Measurements from ENCODE around the gene SP100.

SP100 gene

GRCh38 chr2:230457793-230458192 is 41.8 kb downstream of the SP100 start:
- DNase-seq, result no peak
- Histone ChIP-seq H3K4me1 (no peaks in the 10 kb centered on the region), H3K4me3 (ENCODE audit: low read depth, low read length) (no peak overlapping the region), H3K9me3 (no peaks in the 10 kb centered on the region), H3K36me3 (no peaks in the 10 kb centered on the region), H3K27me3 (no peaks in the 10 kb centered on the region)
- TF ChIP-seq CTCF (IDR thresholded peaks at IDR 0.05; ENCODE audit: low read depth, low read length), result no peak

GRCh38 chr2:230459216-230459615 is 43.2 kb downstream of the SP100 start:
- H3K9me3 ChIP-seq, result no peaks in the 10 kb centered on the region
- H3K36me3 ChIP-seq, result no peaks in the 10 kb centered on the region
- H3K27me3 ChIP-seq, result no peaks in the 10 kb centered on the region
- TF ChIP-seq CTCF (IDR thresholded peaks at IDR 0.05; ENCODE audit: low read depth, low read length), result no peak
- DNase-seq, result no peak
- no peak overlapping the region for H3K4me3 ChIP-seq (ENCODE audit: low read depth, low read length)
- no peaks in the 10 kb centered on the region for H3K4me1 ChIP-seq

GRCh38 chr2:230471074-230471473 is 55.1 kb downstream of the SP100 start:
- no peak for TF ChIP-seq CTCF (IDR thresholded peaks at IDR 0.05; ENCODE audit: low read depth, low read length)
- H3K9me3 ChIP-seq, result peaks cover 2% of the 10 kb centered on the region; the same call in 1 of the 2 replicates
- H3K27me3 ChIP-seq, result no peaks in the 10 kb centered on the region
- no peaks in the 10 kb centered on the region for H3K4me1 ChIP-seq
- H3K4me3 ChIP-seq (ENCODE audit: low read depth, low read length), result no peak overlapping the region
- DNase-seq, result no peak
- H3K36me3 ChIP-seq, result no peaks in the 10 kb centered on the region

- TF ChIP-seq CTCF (IDR thresholded peaks at IDR 0.05; ENCODE audit: low read depth, low read length), result no peak
- H3K27me3 ChIP-seq, result no peaks in the 10 kb centered on the region
- peaks cover 2% of the 10 kb centered on the region; the same call in 1 of the 2 replicates for H3K9me3 ChIP-seq
- H3K4me3 ChIP-seq (ENCODE audit: low read depth, low read length), result no peak overlapping the region
- H3K36me3 ChIP-seq, result no peaks in the 10 kb centered on the region
- no peak for DNase-seq
- no peaks in the 10 kb centered on the region for H3K4me1 ChIP-seq
Observed at GRCh38 chr2:230472621-230473018, 56.6 kb downstream of the SP100 start.

GRCh38 chr2:230473378-230473777 is 57.4 kb downstream of the SP100 start:
- DNase-seq, result no peak
- H3K27me3 ChIP-seq, result no peaks in the 10 kb centered on the region
- no peaks in the 10 kb centered on the region for H3K36me3 ChIP-seq
- no peaks in the 10 kb centered on the region for H3K4me1 ChIP-seq
- peaks cover 2% of the 10 kb centered on the region; the same call in 1 of the 2 replicates for H3K9me3 ChIP-seq
- TF ChIP-seq CTCF (IDR thresholded peaks at IDR 0.05; ENCODE audit: low read depth, low read length), result no peak
- H3K4me3 ChIP-seq (ENCODE audit: low read depth, low read length), result no peak overlapping the region

- H3K4me3 ChIP-seq (ENCODE audit: low read depth, low read length), result no peak overlapping the region
- no peaks in the 10 kb centered on the region for H3K4me1 ChIP-seq
- H3K9me3 ChIP-seq, result peaks cover 2% of the 10 kb centered on the region; the same call in 1 of the 2 replicates
- no peak for TF ChIP-seq CTCF (IDR thresholded peaks at IDR 0.05; ENCODE audit: low read depth, low read length)
- DNase-seq, result no peak
- H3K27me3 ChIP-seq, result no peaks in the 10 kb centered on the region
- no peaks in the 10 kb centered on the region for H3K36me3 ChIP-seq
Observed at GRCh38 chr2:230475143-230475542, 59.1 kb downstream of the SP100 start.

Measured in BE2C (cell line).